Breast epithelium (tissue), 4 donors: ENCODE measurements around the gene RFX8. TPM values are rescaled to one million over a fixed set of nuclear protein-coding genes. Genes with fewer than 3 reads are reported as not detected.
"Not testable (repeated sequence)": the region's sequence is repeated elsewhere in the genome, so short reads cannot be mapped to it uniquely, and the experiment has no call there.

ENCODE experiments used
- DNase-seq, 2 donors: peaks; one replicate each; pipeline ENCODE4 v3.0.0-alpha.2; 2019; ENCODE audit warnings: low spot score in 2 of 2
- H3K27ac ChIP-seq, 2 donors: fragments of 200-600 bp; sonication (generic) in 1 of 2; one replicate each; pipeline ENCODE4 v1.5.1; 2016 to 2019; ENCODE audit warnings: mild to moderate bottlenecking in 1 of 2
- H3K27me3 ChIP-seq, 2 donors: fragments of 200-600 bp; sonication (generic) in 1 of 2; one replicate each; pipeline versions ENCODE4 v1.5.1 to v1.6.0; 2017 to 2019; ENCODE audit warnings: control low read depth in 1 of 2, mild to moderate bottlenecking in 1 of 2
- H3K36me3 ChIP-seq: fragments of 200-600 bp; one replicate; pipeline ENCODE4 v1.5.1; 2019
- H3K4me1 ChIP-seq, 2 donors: fragments of 200-600 bp; sonication (generic); one replicate each; pipeline ENCODE4 v1.5.1; 2016 to 2019; ENCODE audit warnings: control low read depth in 1 of 2
- H3K4me3 ChIP-seq, 3 donors: fragments of 200-600 bp; sonication (generic); 1 replicate in 2 of 3; 2 replicates in 1 of 3; pipeline ENCODE4 v1.5.1; 2016 to 2019; ENCODE audit warnings: mild to moderate bottlenecking in 3 of 3, moderate library complexity in 2 of 3
- H3K9me3 ChIP-seq, 2 donors: fragments of 200-600 bp; sonication (generic) in 1 of 2; one replicate each; pipeline ENCODE4 v1.5.1; 2016 to 2019; ENCODE audit warnings: control low read depth in 1 of 2
- POLR2A ChIP-seq: fragments of 450-650 bp; IDR thresholded peaks from one replicate; pipeline ENCODE4 v1.6.1; 2016; ENCODE audit warnings: antibody characterized with exemption, mild to moderate bottlenecking, moderate library complexity
- POLR2AphosphoS5 ChIP-seq, 3 donors: sonication (generic); formaldehyde crosslinking; IDR thresholded peaks; one replicate each; pipeline ENCODE4 v1.6.1; 2017; ENCODE audit warnings: antibody characterized with exemption in 3 of 3
- intact Hi-C: fragments of 100-400 bp; cut with DNase I; formaldehyde crosslinking; loops from one replicate; pipeline ENCODE4 v1.15.1; 2023; ENCODE audit warnings: low total_unique reads
- total RNA-seq, 3 donors: library from RNA; depleted of rRNA; stranded (reverse); fragments of >200 nt; gene quantifications; one replicate each; pipeline ENCODE4 v1.1.0, GENCODE V29; 2016
- TF ChIP-seq, protein P1 (sequence below), 3 donors: fragments of 450-650 bp; IDR thresholded peaks; one replicate each; pipeline ENCODE4 v1.5.1; 2016 to 2017; ENCODE audit warnings: antibody characterized with exemption in 3 of 3, mild to moderate bottlenecking in 3 of 3, moderate library complexity in 3 of 3

The RFX8 gene
- total RNA-seq, 3 donors from 2014 or later = 0.96 to 3.8 (median 2.3) TPM

DNA sequence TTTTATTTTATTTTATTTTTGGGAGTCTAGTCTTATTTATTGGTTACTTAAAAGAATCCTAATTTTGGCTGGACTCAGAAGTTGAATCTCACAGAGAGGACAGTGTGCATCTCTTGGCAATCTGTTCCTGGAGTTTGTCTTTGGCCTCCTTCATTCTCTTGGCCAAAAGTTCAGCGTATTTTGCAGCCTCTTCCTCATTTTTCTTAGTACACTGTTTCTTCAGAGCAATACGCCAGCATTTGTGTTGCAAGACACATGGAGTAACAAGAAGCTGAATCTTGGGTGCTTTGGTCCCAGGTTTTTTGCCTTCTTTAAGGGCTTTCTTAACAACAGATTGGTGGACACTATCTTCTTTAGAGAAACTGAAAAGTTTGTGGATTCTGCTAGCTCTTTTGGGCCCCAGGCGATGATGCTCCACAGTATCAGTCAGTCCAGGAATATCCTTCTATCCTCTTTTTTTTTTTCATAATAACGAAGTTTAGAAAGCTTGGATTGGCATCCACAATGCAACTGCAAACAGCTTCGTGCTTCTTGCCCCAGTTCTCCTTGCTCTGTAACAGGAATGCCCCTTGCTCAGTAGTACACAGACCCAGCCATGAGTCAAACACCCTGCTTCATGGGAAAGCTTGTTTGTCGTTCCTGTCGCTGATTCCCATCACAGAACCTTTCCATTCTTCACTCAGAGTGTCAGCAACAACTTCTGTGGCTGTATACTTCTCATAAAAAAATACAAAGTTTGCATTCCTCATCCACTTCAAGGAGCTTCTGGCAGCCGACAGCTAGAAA, 34.8 kb upstream of the RFX8 start:
- Histone ChIP-seq H3K36me3 (no peaks in the 10 kb centered on the region), H3K4me1 (no peaks in the 10 kb centered on the region), H3K9me3 (no peaks in the 10 kb centered on the region), H3K27ac (peak overlapping the region; percentile 57 to 62), H3K27me3 (no peaks in the 10 kb centered on the region), H3K4me3 (no peak overlapping the region)
- TF ChIP-seq POLR2AphosphoS5 (IDR thresholded peaks at IDR 0.05) = peak in 2 of 3 donors; percentile 11 to 69
- TF ChIP-seq, protein P1, sequence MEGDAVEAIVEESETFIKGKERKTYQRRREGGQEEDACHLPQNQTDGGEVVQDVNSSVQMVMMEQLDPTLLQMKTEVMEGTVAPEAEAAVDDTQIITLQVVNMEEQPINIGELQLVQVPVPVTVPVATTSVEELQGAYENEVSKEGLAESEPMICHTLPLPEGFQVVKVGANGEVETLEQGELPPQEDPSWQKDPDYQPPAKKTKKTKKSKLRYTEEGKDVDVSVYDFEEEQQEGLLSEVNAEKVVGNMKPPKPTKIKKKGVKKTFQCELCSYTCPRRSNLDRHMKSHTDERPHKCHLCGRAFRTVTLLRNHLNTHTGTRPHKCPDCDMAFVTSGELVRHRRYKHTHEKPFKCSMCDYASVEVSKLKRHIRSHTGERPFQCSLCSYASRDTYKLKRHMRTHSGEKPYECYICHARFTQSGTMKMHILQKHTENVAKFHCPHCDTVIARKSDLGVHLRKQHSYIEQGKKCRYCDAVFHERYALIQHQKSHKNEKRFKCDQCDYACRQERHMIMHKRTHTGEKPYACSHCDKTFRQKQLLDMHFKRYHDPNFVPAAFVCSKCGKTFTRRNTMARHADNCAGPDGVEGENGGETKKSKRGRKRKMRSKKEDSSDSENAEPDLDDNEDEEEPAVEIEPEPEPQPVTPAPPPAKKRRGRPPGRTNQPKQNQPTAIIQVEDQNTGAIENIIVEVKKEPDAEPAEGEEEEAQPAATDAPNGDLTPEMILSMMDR (IDR thresholded peaks at IDR 0.05) = no peak
- intact Hi-C loops = no loop called here
- peak in 1 of 2 donors; percentile 24 for DNase-seq

DNA sequence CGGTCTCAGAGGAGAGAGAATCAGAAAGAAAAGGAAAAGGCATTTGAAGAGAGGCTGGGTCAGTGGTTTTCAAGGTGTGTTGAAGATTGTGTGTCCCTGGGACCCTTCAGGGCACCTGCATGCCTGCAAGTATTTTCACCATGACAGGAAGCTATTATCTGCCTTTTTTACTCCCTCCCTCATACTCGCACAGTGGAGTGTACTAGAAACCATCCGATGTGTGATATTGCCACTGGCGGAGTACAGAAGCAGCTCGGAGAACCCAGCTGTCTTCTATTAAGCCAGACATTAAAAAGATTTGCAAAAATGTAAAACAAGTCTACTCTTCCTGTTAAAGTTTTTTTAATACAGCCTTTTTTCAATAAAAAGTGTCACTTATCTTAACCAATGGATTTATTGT, 33.7 kb upstream of the RFX8 start:
- intact Hi-C loops = no loop called here
- Histone ChIP-seq H3K4me1 (no peaks in the 10 kb centered on the region), H3K9me3 (no peaks in the 10 kb centered on the region), H3K4me3 (no peak overlapping the region), H3K27ac (no peak overlapping the region), H3K36me3 (no peaks in the 10 kb centered on the region), H3K27me3 (no peaks in the 10 kb centered on the region)
- DNase-seq = no peak
- TF ChIP-seq POLR2A = no peak
- TF ChIP-seq POLR2AphosphoS5 (IDR thresholded peaks at IDR 0.05) = no peak
- TF ChIP-seq, protein P1 (IDR thresholded peaks at IDR 0.05) = no peak

DNA sequence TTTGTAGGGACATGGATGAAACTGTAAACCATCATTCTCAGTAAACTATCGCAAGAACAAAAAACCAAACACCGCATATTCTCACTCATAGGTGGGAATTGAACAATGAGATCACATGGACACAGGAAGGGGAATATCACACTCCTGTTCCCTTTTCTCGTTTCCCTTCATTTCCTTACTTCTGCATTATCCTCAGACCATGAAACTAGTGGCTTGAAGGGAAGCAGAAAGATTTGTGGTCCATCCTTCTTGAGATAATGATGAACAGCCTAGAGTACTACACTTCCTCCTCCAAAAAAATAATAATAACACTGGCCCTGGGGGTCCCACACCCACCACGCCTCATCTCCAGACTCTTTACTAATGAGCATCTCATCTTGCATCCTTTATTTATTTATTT, 30.4 kb upstream of the RFX8 start:
- H3K27me3 ChIP-seq, H3K9me3 ChIP-seq, DNase-seq, H3K27ac ChIP-seq, H3K4me3 ChIP-seq, H3K4me1 ChIP-seq, intact Hi-C loops, H3K36me3 ChIP-seq: not testable (repeated sequence)

DNA sequence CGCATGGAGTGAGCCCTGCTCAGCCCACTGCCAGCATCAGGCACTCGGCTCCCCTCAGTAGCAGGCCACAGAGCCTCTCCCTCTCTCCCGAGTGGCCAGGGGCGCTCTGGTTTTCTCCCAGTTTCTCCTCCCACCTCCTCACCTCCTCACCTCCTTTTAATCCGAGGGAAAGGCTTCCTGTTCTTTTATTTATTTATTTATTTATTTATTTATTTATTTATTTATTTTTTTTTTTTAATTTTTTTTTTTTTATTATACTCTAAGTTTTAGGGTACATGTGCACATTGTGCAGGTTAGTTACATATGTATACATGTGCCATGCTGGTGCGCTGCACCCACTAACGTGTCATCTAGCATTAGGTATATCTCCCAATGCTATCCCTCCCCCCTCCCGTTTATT, 29.8 kb upstream of the RFX8 start:
- H3K4me3 ChIP-seq, DNase-seq, intact Hi-C loops, H3K36me3 ChIP-seq, H3K27ac ChIP-seq, H3K4me1 ChIP-seq, H3K9me3 ChIP-seq, H3K27me3 ChIP-seq: not testable (repeated sequence)

DNA sequence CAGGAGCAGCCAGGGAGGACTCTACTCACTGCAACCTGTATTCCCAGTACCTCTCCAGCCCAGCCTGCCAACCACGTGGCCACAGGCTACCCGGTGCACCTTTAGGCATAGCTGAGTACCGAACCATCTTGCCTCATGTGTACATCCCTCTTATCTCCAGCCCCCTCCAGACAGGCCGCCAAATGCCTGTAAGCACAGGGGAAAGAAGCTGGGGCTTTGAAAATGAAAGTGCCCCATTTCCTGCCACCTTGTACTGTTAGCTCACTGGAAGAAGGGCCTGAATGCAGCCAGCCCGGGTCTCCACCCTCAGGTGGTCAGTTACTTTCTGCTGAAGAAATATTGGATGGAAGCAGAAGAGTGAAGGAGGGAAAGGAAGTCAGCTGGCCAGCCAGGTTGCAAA, 27.2 kb upstream of the RFX8 start:
- no peak for TF ChIP-seq POLR2A
- TF ChIP-seq, protein P1 (IDR thresholded peaks at IDR 0.05) = no peak
- no peak for TF ChIP-seq POLR2AphosphoS5 (IDR thresholded peaks at IDR 0.05)
- Histone ChIP-seq H3K27me3 (no peaks in the 10 kb centered on the region), H3K4me3 (no peak overlapping the region), H3K9me3 (no peaks in the 10 kb centered on the region), H3K27ac (no peak overlapping the region), H3K36me3 (no peaks in the 10 kb centered on the region), H3K4me1 (no peaks in the 10 kb centered on the region)
- intact Hi-C loops = no loop called here
- DNase-seq = no peak

DNA sequence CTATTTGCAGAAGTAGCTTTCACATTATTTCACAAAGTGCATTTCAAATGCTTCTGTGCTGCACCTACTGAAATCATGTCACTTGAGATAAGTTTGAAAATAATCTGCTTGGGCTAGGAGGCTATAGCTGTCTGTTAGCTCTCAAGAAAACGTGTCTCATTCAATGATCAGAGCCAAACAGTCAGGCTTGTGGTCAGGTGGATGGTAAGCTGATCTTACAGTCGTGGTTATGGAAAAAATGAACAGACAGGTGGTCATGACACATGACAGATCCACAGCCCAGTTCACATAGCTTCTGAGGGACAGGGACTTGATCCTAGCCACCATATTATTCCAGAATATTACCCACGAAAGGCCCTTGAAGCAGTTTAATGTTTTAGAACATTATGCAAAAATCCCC, 26.5 kb upstream of the RFX8 start:
- Histone ChIP-seq H3K4me1 (no peaks in the 10 kb centered on the region), H3K27ac (no peak overlapping the region), H3K4me3 (no peak overlapping the region), H3K27me3 (no peaks in the 10 kb centered on the region), H3K36me3 (no peaks in the 10 kb centered on the region), H3K9me3 (no peaks in the 10 kb centered on the region)
- intact Hi-C loops = no loop called here
- no peak for DNase-seq
- no peak for TF ChIP-seq POLR2AphosphoS5 (IDR thresholded peaks at IDR 0.05)
- TF ChIP-seq POLR2A = no peak
- TF ChIP-seq, protein P1 (IDR thresholded peaks at IDR 0.05) = no peak
